ENCODE results near the gene RNF223. TPM values are rescaled to one million over a fixed set of nuclear protein-coding genes. Genes with fewer than 3 reads are reported as not detected.
A peak's percentile ranks its signal among the peaks of the same experiment; 100 is the strongest.

Gene RNF223
- total and polyA plus RNA-seq, 11 donors, result not detected

- peaks cover 0 to 10% (median 0%) of the 10 kb centered on the region in 9 donors for H3K27me3 ChIP-seq
- TF ChIP-seq POLR2A (IDR thresholded peaks at IDR 0.05), result no peak
- TF ChIP-seq, protein P1, sequence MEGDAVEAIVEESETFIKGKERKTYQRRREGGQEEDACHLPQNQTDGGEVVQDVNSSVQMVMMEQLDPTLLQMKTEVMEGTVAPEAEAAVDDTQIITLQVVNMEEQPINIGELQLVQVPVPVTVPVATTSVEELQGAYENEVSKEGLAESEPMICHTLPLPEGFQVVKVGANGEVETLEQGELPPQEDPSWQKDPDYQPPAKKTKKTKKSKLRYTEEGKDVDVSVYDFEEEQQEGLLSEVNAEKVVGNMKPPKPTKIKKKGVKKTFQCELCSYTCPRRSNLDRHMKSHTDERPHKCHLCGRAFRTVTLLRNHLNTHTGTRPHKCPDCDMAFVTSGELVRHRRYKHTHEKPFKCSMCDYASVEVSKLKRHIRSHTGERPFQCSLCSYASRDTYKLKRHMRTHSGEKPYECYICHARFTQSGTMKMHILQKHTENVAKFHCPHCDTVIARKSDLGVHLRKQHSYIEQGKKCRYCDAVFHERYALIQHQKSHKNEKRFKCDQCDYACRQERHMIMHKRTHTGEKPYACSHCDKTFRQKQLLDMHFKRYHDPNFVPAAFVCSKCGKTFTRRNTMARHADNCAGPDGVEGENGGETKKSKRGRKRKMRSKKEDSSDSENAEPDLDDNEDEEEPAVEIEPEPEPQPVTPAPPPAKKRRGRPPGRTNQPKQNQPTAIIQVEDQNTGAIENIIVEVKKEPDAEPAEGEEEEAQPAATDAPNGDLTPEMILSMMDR (IDR thresholded peaks at IDR 0.05), result no peak
- intact Hi-C loops (cut with DNase I), result loop anchor here in 3 of 10 donors (5.0 kb wide), 1 partner anchor 41 kb away; no protein-coding TSS in a partner anchor
- peaks cover 0 to 54% (median 35%) of the 10 kb centered on the region in 12 donors for H3K4me1 ChIP-seq
- H3K36me3 ChIP-seq, result no peaks in the 10 kb centered on the region
- H3K9me3 ChIP-seq, result no peaks in the 10 kb centered on the region
- H3K4me3 ChIP-seq, result peak overlapping the region; percentile 59 to 99 (median 81)
- ATAC-seq (peak in 3 of 4 donors; percentile 23 to 66 (median 28)), DNase-seq (peak; percentile 80 to 85 (median 83))
- peak overlapping the region in 6 of 12 donors; percentile 56 to 99 (median 97) for H3K27ac ChIP-seq
- 16 to 38% (median 34%) methylated on average over 20 to 33 of the region's 33 CpGs for WGBS, 4 donors
These were observed 52.8 kb downstream of the RNF223 start for GRCh38 chr1:1021010-1021919.

Other genes starting within 250 kb of the RNF223 start
- 1 to 10 TPM in 4 of 9 donors, under 1 TPM in 5; 0.38 to 3.2 (median 0.96) TPM for gene SAMD11, start 150.4 kb downstream of the RNF223 start, total RNA-seq
- gene SAMD11, start 150.4 kb downstream of the RNF223 start, polyA plus RNA-seq, result 1 to 10 TPM in 1 of 2 donors, under 1 TPM in 1; 0.54 to 1.3 TPM
- 10 to 100 TPM; 36.0 to 63.6 (median 43.3) TPM for gene NOC2L, start 115.0 kb downstream of the RNF223 start, total RNA-seq
- 10 to 100 TPM; 55.1 to 85.3 TPM for gene NOC2L, start 115.0 kb downstream of the RNF223 start, polyA plus RNA-seq
- 1 to 10 TPM; 1.6 to 6.8 (median 4.7) TPM for gene KLHL17, start 113.7 kb downstream of the RNF223 start, total RNA-seq
- 1 to 10 TPM; 5.4 to 5.5 TPM for gene KLHL17, start 113.7 kb downstream of the RNF223 start, polyA plus RNA-seq
- gene PLEKHN1, start 107.8 kb downstream of the RNF223 start, total RNA-seq, result under 1 TPM in 2 of 9 donors, not detected in 7; 0.37 to 0.63 TPM
- gene PLEKHN1, start 107.8 kb downstream of the RNF223 start, polyA plus RNA-seq, result under 1 TPM; 0.15 TPM
- 100 to 1,000 TPM in 6 of 9 donors, 10 to 100 TPM in 3; 52.8 to 149 (median 104) TPM for gene PERM1, start 92.2 kb downstream of the RNF223 start, total RNA-seq
- 100 to 1,000 TPM in 1 of 2 donors, 10 to 100 TPM in 1; 53.3 to 353 TPM for gene PERM1, start 92.2 kb downstream of the RNF223 start, polyA plus RNA-seq
- gene HES4, start 74.2 kb downstream of the RNF223 start, total RNA-seq, result 10 to 100 TPM; 26.8 to 98.1 (median 42.0) TPM
- 10 to 100 TPM; 25.7 to 29.2 TPM for gene HES4, start 74.2 kb downstream of the RNF223 start, polyA plus RNA-seq
- gene ISG15, start 60.8 kb downstream of the RNF223 start, total RNA-seq, result 100 to 1,000 TPM in 1 of 9 donors, 10 to 100 TPM in 8; 17.0 to 189 (median 32.8) TPM
- gene ISG15, start 60.8 kb downstream of the RNF223 start, polyA plus RNA-seq, result 10 to 100 TPM; 34.4 to 76.5 TPM
- 10 to 100 TPM in 8 of 9 donors, 1 to 10 TPM in 1; 9.7 to 45.7 (median 22.7) TPM for gene AGRN, start 54.2 kb downstream of the RNF223 start, total RNA-seq
- 10 to 100 TPM; 11.8 to 14.1 TPM for gene AGRN, start 54.2 kb downstream of the RNF223 start, polyA plus RNA-seq
- 1 to 10 TPM; 3.7 to 6.6 (median 4.2) TPM for gene C1orf159, start 41.8 kb upstream of the RNF223 start, total RNA-seq
- 1 to 10 TPM; 7.1 to 7.2 TPM for gene C1orf159, start 41.8 kb upstream of the RNF223 start, polyA plus RNA-seq
- gene TTLL10, start 99.6 kb upstream of the RNF223 start, total RNA-seq, result under 1 TPM in 5 of 9 donors, not detected in 4; 0.14 to 0.53 (median 0.27) TPM
- gene TTLL10, start 99.6 kb upstream of the RNF223 start, polyA plus RNA-seq, result under 1 TPM; 0.03 to 0.19 TPM
- gene TNFRSF18, start 132.3 kb upstream of the RNF223 start, total RNA-seq, result under 1 TPM in 2 of 9 donors, not detected in 7; 0.77 to 0.93 TPM
- gene TNFRSF18, start 132.3 kb upstream of the RNF223 start, polyA plus RNA-seq, result under 1 TPM in 1 of 2 donors, not detected in 1; 0.24 TPM
- 10 to 100 TPM in 1 of 9 donors, 1 to 10 TPM in 8; 1.1 to 23.8 (median 2.7) TPM for gene TNFRSF4, start 139.8 kb upstream of the RNF223 start, total RNA-seq
- gene TNFRSF4, start 139.8 kb upstream of the RNF223 start, polyA plus RNA-seq, result 1 to 10 TPM; 3.2 to 4.0 TPM
- 100 to 1,000 TPM; 102 to 167 (median 120) TPM for gene SDF4, start 157.7 kb upstream of the RNF223 start, total RNA-seq
- gene SDF4, start 157.7 kb upstream of the RNF223 start, polyA plus RNA-seq, result 100 to 1,000 TPM; 102 to 212 TPM
- 10 to 100 TPM in 7 of 9 donors, 1 to 10 TPM in 2; 8.1 to 21.4 (median 11.2) TPM for gene B3GALT6, start 157.9 kb upstream of the RNF223 start, total RNA-seq
- 10 to 100 TPM in 1 of 2 donors, 1 to 10 TPM in 1; 6.7 to 15.7 TPM for gene B3GALT6, start 157.9 kb upstream of the RNF223 start, polyA plus RNA-seq
- gene C1QTNF12, start 172.4 kb upstream of the RNF223 start, total RNA-seq, result 1 to 10 TPM in 2 of 9 donors, under 1 TPM in 5, not detected in 2; 0.72 to 3.5 (median 0.85) TPM
- under 1 TPM; 0.84 to 0.93 TPM for gene C1QTNF12, start 172.4 kb upstream of the RNF223 start, polyA plus RNA-seq
- gene UBE2J2, start 199.5 kb upstream of the RNF223 start, total RNA-seq, result 10 to 100 TPM; 23.3 to 43.9 (median 33.2) TPM
- gene UBE2J2, start 199.5 kb upstream of the RNF223 start, polyA plus RNA-seq, result 10 to 100 TPM; 38.7 to 53.6 TPM
- gene SCNN1D, start 206.1 kb upstream of the RNF223 start, total RNA-seq, result 10 to 100 TPM in 1 of 9 donors, 1 to 10 TPM in 5, under 1 TPM in 3; 0.81 to 12.2 (median 3.7) TPM
- gene SCNN1D, start 206.1 kb upstream of the RNF223 start, polyA plus RNA-seq, result 1 to 10 TPM in 1 of 2 donors, under 1 TPM in 1; 0.47 to 6.2 TPM
- 10 to 100 TPM; 28.7 to 56.3 (median 34.1) TPM for gene ACAP3, start 233.6 kb upstream of the RNF223 start, total RNA-seq
- 10 to 100 TPM; 20.1 to 59.5 TPM for gene ACAP3, start 233.6 kb upstream of the RNF223 start, polyA plus RNA-seq
- 10 to 100 TPM in 4 of 9 donors, 1 to 10 TPM in 5; 6.8 to 17.7 (median 9.7) TPM for gene PUSL1, start 234.3 kb upstream of the RNF223 start, total RNA-seq
- gene PUSL1, start 234.3 kb upstream of the RNF223 start, polyA plus RNA-seq, result 10 to 100 TPM; 16.0 to 16.2 TPM